Measurements from ENCODE around the gene RPL36AL. TPM values are rescaled to one million over a fixed set of nuclear protein-coding genes. Genes with fewer than 3 reads are reported as not detected.
A peak's percentile ranks its signal among the peaks of the same experiment; 100 is the strongest.

Gene RPL36AL
- total RNA-seq, 4 donors from 2014 or later, result 60.6 to 388 (median 166) TPM

GRCh38 chr14:49614196-49614595, 6.2 kb downstream of the RPL36AL start:
- intact Hi-C loops (cut with DNase I; ENCODE audit: low total_unique reads), result no loop called here
- Histone ChIP-seq H3K4me1 (no peaks in the 10 kb centered on the region), H3K4me3 (no peak overlapping the region), H3K9me3 (no peaks in the 10 kb centered on the region), H3K27me3 (no peaks in the 10 kb centered on the region), H3K36me3 (no peaks in the 10 kb centered on the region), H3K27ac (no peak overlapping the region)
- TF ChIP-seq POLR2A (IDR thresholded peaks at IDR 0.05) (no peak), CTCF (IDR thresholded peaks at IDR 0.05) (no peak)
- DNase-seq, result no peak

GRCh38 chr14:49612671-49613070, 7.8 kb downstream of the RPL36AL start:
- no peak overlapping the region for H3K4me3 ChIP-seq
- intact Hi-C loops (cut with DNase I; ENCODE audit: low total_unique reads), result no loop called here

GRCh38 chr14:49612251-49612650, 8.2 kb downstream of the RPL36AL start:
- no peaks in the 10 kb centered on the region for H3K27me3 ChIP-seq
- H3K4me3 ChIP-seq, result no peak overlapping the region
- no peak for TF ChIP-seq CTCF (IDR thresholded peaks at IDR 0.05)
- no peak for TF ChIP-seq POLR2A (IDR thresholded peaks at IDR 0.05)
- H3K4me1 ChIP-seq, result no peaks in the 10 kb centered on the region
- H3K9me3 ChIP-seq, result no peaks in the 10 kb centered on the region
- no peaks in the 10 kb centered on the region for H3K36me3 ChIP-seq
- DNase-seq, result no peak
- intact Hi-C loops (cut with DNase I; ENCODE audit: low total_unique reads), result no loop called here
- no peak overlapping the region for H3K27ac ChIP-seq

More at GRCh38 chr14:49612671-49613070, 7.8 kb downstream of the RPL36AL start:
- H3K36me3 ChIP-seq, result no peaks in the 10 kb centered on the region
- no peak for DNase-seq
- TF ChIP-seq POLR2A (IDR thresholded peaks at IDR 0.05) (no peak), CTCF (IDR thresholded peaks at IDR 0.05) (no peak)
- no peak overlapping the region for H3K27ac ChIP-seq
- no peaks in the 10 kb centered on the region for H3K27me3 ChIP-seq
- H3K4me1 ChIP-seq, result no peaks in the 10 kb centered on the region
- H3K9me3 ChIP-seq, result no peaks in the 10 kb centered on the region

- no peak for TF ChIP-seq POLR2A (IDR thresholded peaks at IDR 0.05)
- TF ChIP-seq CTCF (IDR thresholded peaks at IDR 0.05), result no peak
- DNase-seq, result no peak
- Histone ChIP-seq H3K27ac (no peak overlapping the region), H3K4me1 (no peaks in the 10 kb centered on the region), H3K27me3 (no peaks in the 10 kb centered on the region), H3K9me3 (no peaks in the 10 kb centered on the region), H3K4me3 (no peak overlapping the region), H3K36me3 (no peaks in the 10 kb centered on the region)
- intact Hi-C loops (cut with DNase I; ENCODE audit: low total_unique reads), result no loop called here
These were observed 12.8 kb downstream of the RPL36AL start for GRCh38 chr14:49607583-49607982.

GRCh38 chr14:49598485-49599300, 21.7 kb downstream of the RPL36AL start, which contains the start of gene LRR1:
LRR1 (plus strand) TSS chr14:49598940; CDS start chr14:49599021, 81 bp downstream.
- intact Hi-C loops (cut with DNase I; ENCODE audit: low total_unique reads), result no loop called here
- peak within 1 kb of the TSS; percentile 93 to 97 for H3K27ac ChIP-seq
- H3K4me3 ChIP-seq, result peak within 1 kb of the TSS; percentile 72 to 85
- no peaks in the 10 kb centered on the region for H3K27me3 ChIP-seq
- H3K9me3 ChIP-seq, result no peaks in the 10 kb centered on the region
- peaks cover 0 to 4% of the 10 kb centered on the region in 2 donors for H3K4me1 ChIP-seq
- TF ChIP-seq CTCF (IDR thresholded peaks at IDR 0.05), result peak in 1 of 4 experiments; percentile 25
- peak in 1 of 2 donors; percentile 49 for TF ChIP-seq POLR2A (IDR thresholded peaks at IDR 0.05)
- H3K36me3 ChIP-seq, result no peaks in the 10 kb centered on the region
- peak; percentile 72 to 85 for DNase-seq
